Bone marrow (tissue), 2 donors: Measurements from ENCODE around the gene R3HDM4.
"Not testable (repeated sequence)": the region's sequence is repeated elsewhere in the genome, so short reads cannot be mapped to it uniquely, and the experiment has no call there.

Experiments used
- DNase-seq, 2 donors: peaks; one replicate each; lab custom pipeline; 2025; lab: John Stamatoyannopoulos, UW

The R3HDM4 gene

DNA sequence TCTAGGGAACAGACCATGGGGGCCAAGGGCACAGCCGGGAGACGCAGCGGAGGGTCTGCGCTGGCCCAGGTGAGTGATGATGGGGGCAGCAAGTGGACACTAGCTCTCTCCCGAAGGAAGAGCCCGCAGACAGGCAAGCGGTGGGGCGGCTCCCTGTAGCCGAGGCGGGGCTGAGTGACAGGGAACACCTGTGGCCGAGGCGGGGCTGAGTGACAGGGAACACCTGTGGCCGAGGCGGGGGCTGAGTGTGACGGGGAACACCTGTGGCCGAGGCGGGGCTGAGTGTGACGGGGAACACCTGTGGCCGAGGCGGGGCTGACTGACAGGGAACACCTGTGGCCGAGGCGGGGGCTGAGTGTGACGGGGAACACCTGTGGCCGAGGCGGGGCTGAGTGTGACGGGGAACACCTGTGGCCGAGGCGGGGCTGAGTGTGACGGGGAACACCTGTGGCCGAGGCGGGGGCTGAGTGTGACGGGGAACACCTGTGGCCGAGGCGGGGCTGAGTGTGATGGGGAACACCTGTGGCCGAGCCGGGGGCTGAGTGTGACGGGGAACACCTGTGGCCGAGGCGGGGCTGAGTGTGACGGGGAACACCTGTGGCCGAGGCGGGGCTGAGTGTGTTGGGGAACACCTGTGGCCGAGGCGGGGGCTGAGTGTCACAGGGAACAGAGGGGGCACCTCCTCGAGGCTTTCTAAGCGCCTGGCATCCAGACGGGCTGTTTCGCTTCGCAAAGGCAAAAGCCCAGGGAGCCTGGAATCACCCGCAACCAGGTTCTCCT lies 21.4 kb downstream of the R3HDM4 start:
- not testable (repeated sequence) for DNase-seq

DNA sequence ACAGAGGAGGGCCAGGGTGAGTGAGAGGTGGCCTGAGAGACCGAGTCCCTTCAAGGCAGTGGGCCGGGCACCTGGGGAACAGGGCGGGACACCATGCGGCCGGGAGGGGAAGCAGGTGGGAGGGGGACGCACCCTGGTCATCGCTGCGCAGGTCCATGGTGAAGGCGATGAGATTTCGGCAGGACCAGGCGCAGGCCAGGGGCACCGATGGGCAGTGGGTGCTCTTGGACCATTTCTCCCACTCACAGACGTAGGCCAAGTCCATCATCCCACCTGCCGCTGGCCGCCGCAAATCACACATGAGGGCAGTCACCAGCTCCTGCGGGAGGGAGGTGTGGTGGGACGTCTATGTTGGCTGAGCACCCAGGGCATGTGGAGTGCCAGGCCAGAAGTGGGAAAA lies 22.2 kb downstream of the R3HDM4 start:
- no peak for DNase-seq

GRCh38 chr19:889662-890295 lies 23.2 kb downstream of the R3HDM4 start:
- no peak for DNase-seq

- DNase-seq, result no peak
These were observed 24.2 kb downstream of the R3HDM4 start for GRCh38 chr19:888581-889385.

- DNase-seq, result no peak
These were observed 25.4 kb downstream of the R3HDM4 start for GRCh38 chr19:887599-887998.

DNA sequence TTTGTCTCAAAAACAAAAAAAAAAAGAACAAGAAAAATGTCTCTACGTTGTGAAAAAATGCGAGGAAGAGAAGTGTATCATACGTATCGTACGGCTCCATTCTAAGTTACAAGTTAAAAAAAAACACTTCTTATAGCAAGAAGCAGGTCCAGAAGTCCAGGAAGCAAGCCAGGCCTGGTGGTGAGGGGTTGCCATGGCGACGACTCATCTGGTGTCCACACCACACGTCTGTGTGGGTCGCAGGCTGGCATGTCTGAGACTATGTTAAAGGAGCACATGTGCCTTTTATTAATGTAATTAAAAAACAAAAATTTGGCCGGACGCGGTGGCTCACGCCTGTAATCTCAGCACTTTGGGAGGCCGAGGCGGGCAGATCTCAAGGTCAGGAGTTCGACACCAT lies 25.9 kb downstream of the R3HDM4 start:
- DNase-seq, result no peak

GRCh38 chr19:885536-886224 lies 27.3 kb downstream of the R3HDM4 start:
- no peak for DNase-seq

GRCh38 chr19:884420-885211 lies 28.4 kb downstream of the R3HDM4 start:
- no peak for DNase-seq

GRCh38 chr19:883661-884211 lies 29.3 kb downstream of the R3HDM4 start:
- DNase-seq, result no peak

DNA sequence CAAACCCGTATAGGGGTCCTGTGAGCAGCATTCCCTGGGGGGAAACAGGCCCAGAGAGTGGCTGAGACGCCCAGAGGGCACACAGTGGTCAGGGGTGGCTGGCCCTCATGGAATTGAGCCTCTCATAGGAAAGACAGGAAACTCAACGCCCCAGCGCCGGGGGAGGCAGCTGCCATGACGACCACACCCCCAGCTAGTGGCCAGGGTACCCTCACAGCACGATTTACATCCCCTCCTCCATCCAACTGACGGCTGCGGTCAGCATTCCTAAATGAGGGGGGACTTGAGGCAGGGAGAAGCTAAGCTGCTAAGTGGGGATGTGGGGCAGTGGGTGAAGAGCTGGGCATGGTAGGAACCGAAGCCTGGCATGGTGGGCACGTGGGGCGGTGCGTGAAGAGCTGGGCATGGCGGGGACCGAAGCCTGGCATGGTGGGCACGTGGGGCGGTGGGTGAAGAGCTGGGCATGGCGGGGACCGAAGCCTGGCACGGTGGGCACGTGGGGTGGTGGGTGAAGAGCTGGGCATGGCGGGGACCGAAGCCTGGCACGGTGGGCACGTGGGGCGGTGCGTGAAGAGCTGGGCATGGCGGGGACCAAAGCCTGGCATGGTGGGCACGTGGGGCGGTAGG lies 30.0 kb downstream of the R3HDM4 start:
- DNase-seq, result no peak

- DNase-seq, result no peak
These were observed 31.5 kb downstream of the R3HDM4 start for GRCh38 chr19:881385-882071.

GRCh38 chr19:879711-880438 lies 33.1 kb downstream of the R3HDM4 start:
- no peak for DNase-seq

- DNase-seq, result not testable (repeated sequence)
These were observed 34.1 kb downstream of the R3HDM4 start for GRCh38 chr19:878751-879561.

- not testable (repeated sequence) for DNase-seq
These were observed 34.9 kb downstream of the R3HDM4 start for GRCh38 chr19:877992-878660.

- no peak for DNase-seq
These were observed 36.2 kb downstream of the R3HDM4 start for GRCh38 chr19:876780-877314.

DNA sequence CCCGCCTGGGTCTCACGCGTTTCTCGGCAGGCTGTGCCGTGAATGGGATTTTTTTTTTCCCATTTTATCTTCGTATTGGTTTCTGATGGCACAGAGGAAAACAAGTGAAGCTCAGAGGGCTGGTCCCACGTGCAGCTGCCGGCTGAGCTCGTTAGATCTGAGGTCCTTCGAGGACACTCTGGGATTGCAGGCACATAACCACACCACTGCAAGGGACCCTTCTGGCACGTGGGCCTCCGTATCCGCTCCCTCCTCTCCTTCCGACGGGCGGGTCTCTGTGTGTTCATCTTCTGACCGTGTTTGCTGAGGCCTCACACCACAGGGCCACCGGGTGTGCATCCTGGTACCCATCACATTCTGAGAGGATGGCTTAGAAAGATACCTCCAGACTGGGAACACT lies 36.9 kb downstream of the R3HDM4 start:
- DNase-seq, result no peak

DNA sequence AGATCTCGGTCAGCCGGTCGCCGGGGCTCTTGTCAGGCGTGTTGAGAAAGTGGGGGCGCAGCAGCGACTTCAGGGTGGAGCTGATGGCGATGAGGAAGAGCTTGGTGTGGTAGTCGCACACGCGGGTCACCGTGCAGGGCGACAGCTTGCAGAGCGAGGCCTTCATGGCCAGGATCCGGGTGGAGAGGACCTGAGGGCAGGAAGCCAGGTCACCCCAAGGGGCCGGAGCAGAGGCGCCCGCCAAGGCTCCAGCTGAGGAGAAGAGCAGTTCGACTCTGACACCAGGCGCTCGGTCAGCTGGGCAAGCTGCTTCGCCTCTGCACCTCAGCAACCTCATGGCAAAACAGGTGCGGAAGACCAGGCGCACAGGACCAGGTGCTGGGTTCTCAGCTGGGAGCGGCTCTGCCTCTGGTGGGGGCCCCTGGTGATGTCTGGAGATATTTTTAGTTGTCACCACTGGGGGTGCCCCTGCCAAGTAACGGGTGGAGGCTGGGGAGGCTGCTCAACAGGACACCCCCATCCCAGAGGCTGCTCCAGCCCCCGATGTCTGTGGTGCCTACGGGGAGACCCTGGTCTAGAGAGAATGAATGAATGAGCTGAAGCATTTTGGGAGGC lies 37.6 kb downstream of the R3HDM4 start:
- DNase-seq, result no peak
